Right atrium auricular region (tissue), 2 donors: ENCODE results near the gene FAT2. TPM values are rescaled to one million over a fixed set of nuclear protein-coding genes. Genes with fewer than 3 reads are reported as not detected.

Experiments
- DNase-seq: peaks from one replicate; pipeline ENCODE4 v3.0.0-alpha.2; 2019; ENCODE audit warnings: low spot score
- H3K27ac ChIP-seq, 2 donors: fragments of 200-600 bp; sonication (generic); 1 replicate in 1 of 2; 2 replicates in 1 of 2; pipeline ENCODE4 v1.5.1; 2016 to 2019
- H3K27me3 ChIP-seq, 2 donors: fragments of 200-600 bp; sonication (generic); one replicate each; pipeline versions ENCODE4 v1.5.1 to v1.6.0; 2017 to 2019
- H3K36me3 ChIP-seq: fragments of 200-600 bp; sonication (generic); one replicate; pipeline ENCODE4 v1.5.1; 2016
- H3K4me1 ChIP-seq, 2 donors: fragments of 200-600 bp; sonication (generic); one replicate each; pipeline versions ENCODE4 v1.5.1 to v1.6.0; 2017 to 2019
- H3K4me3 ChIP-seq, 2 donors: fragments of 200-600 bp; sonication (generic); 1 replicate in 1 of 2; 2 replicates in 1 of 2; pipeline ENCODE4 v1.5.1; 2017 to 2019; ENCODE audit warnings: mild to moderate bottlenecking in 1 of 2, moderate library complexity in 1 of 2
- H3K9me3 ChIP-seq, 2 donors: fragments of 200-600 bp; sonication (generic); one replicate each; pipeline ENCODE4 v1.5.1; 2019
- total RNA-seq, 2 donors: library from RNA; depleted of rRNA; stranded (reverse); fragments of >200 nt; gene quantifications; one replicate each; pipeline ENCODE4 v1.1.0, GENCODE V29; 2016
- TF ChIP-seq, protein P1 (sequence below), 2 donors: fragments of 200-600 bp; sonication (generic); IDR thresholded peaks; one replicate each; pipeline ENCODE4 v1.5.1; 2019; ENCODE audit warnings: antibody characterized with exemption in 2 of 2

FAT2 gene
- total RNA-seq, 2 donors from 2014 or later, result not detected

DNA sequence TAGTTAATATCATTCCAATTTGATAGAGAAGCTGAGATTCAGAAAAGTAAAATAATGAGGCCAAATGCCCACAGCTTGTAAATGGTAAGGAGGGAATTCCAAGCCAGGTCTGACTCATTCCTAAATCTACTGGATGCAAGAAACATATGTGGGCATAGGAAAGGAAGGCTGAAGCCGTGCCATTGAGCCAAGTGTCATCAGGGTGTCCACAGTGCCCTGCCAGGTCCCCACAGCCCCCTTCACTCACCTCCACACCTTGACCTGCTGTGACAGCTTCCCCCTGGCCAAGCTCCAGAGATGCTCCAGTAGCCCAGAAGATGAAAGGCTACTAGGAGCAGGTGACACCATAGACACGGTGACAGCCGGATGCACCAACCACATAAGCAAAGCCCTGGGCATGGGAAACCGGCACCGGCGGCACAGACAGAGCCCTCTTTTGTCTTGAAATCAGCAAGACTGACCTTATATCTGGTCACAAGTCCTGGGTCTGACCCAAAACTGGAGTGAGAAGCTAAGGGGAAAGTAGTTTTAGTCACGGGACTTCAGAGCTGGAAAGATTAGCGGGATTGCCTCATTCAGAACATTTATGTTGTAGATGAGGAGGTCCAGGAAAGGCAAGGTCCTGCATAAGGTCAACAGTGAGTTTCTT lies 20.1 kb upstream of the FAT2 start:
- H3K4me3 ChIP-seq, result no peak overlapping the region
- TF ChIP-seq, protein P1, sequence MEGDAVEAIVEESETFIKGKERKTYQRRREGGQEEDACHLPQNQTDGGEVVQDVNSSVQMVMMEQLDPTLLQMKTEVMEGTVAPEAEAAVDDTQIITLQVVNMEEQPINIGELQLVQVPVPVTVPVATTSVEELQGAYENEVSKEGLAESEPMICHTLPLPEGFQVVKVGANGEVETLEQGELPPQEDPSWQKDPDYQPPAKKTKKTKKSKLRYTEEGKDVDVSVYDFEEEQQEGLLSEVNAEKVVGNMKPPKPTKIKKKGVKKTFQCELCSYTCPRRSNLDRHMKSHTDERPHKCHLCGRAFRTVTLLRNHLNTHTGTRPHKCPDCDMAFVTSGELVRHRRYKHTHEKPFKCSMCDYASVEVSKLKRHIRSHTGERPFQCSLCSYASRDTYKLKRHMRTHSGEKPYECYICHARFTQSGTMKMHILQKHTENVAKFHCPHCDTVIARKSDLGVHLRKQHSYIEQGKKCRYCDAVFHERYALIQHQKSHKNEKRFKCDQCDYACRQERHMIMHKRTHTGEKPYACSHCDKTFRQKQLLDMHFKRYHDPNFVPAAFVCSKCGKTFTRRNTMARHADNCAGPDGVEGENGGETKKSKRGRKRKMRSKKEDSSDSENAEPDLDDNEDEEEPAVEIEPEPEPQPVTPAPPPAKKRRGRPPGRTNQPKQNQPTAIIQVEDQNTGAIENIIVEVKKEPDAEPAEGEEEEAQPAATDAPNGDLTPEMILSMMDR (IDR thresholded peaks at IDR 0.05), result no peak
- H3K4me1 ChIP-seq, result no peaks in the 10 kb centered on the region
- H3K9me3 ChIP-seq, result no peaks in the 10 kb centered on the region
- no peak overlapping the region for H3K27ac ChIP-seq
- no peaks in the 10 kb centered on the region for H3K36me3 ChIP-seq
- H3K27me3 ChIP-seq, result no peaks in the 10 kb centered on the region
- DNase-seq, result no peak

DNA sequence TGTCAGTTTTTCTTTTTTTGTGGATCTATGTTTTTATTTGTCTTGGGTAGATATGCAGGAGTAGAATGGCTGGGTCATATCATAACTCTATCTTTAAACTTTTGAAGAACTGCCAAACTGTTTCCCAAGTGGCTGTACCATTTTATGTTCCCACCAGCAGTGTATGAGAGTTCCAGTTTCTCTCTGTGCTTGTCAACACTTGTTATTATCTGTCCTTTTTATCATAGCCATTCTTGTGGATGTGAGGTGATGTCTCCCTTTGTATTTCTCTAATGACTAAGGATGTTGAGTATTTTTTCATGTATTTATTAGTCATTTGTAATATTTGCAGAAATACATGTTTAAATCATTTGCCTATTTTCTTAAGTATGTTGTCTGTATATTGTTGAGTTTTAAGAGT lies 17.4 kb upstream of the FAT2 start:
- Histone ChIP-seq H3K27me3 (no peaks in the 10 kb centered on the region), H3K9me3 (no peaks in the 10 kb centered on the region), H3K4me1 (no peaks in the 10 kb centered on the region), H3K4me3 (no peak overlapping the region), H3K27ac (no peak overlapping the region), H3K36me3 (no peaks in the 10 kb centered on the region)
- TF ChIP-seq, protein P1 (IDR thresholded peaks at IDR 0.05), result no peak
- DNase-seq, result no peak

DNA sequence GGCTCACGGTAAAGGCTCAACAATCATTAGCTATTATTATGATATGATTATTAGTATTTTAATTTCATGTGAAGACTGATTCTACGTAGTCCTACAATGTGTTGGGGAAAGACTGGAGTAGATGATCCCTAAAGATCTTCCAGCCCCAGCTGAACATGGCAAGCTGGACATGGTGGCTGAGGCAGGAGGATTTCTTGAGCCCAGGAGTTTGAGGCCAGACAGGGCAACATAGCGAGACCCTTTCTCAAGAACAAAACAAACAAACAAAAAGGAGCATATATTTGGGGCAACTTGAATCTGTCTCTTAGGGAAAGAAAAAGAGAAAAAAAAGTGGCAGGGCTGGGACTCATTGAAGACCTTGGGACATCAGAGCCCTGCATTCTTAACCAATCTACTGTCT lies 16.2 kb upstream of the FAT2 start:
- DNase-seq, result no peak
- Histone ChIP-seq H3K4me3 (no peak overlapping the region), H3K9me3 (no peaks in the 10 kb centered on the region), H3K36me3 (no peaks in the 10 kb centered on the region), H3K27me3 (no peaks in the 10 kb centered on the region), H3K27ac (no peak overlapping the region), H3K4me1 (no peaks in the 10 kb centered on the region)
- TF ChIP-seq, protein P1 (IDR thresholded peaks at IDR 0.05), result no peak

DNA sequence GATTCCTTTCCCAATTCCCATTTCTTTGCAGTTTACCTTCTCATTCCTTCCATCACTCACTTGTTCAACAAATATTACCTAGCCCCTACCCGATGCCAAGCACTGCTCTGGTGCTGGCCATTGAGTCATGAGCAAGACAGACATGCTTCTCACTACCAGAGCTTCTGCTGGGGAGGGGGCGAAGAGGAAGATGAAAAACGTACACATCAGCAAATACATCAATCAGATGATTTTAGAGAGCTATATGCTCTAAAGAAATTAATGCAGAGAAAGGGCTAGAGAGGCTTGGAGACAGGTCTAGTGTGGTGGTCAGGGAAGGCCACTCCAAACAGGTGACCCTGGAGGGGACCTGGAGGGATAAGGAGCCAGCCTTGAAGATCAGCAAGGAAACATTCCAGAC lies 14.4 kb upstream of the FAT2 start:
- TF ChIP-seq, protein P1 (IDR thresholded peaks at IDR 0.05), result no peak
- Histone ChIP-seq H3K4me3 (no peak overlapping the region), H3K27ac (no peak overlapping the region), H3K27me3 (no peaks in the 10 kb centered on the region), H3K36me3 (no peaks in the 10 kb centered on the region), H3K4me1 (no peaks in the 10 kb centered on the region), H3K9me3 (no peaks in the 10 kb centered on the region)
- no peak for DNase-seq

DNA sequence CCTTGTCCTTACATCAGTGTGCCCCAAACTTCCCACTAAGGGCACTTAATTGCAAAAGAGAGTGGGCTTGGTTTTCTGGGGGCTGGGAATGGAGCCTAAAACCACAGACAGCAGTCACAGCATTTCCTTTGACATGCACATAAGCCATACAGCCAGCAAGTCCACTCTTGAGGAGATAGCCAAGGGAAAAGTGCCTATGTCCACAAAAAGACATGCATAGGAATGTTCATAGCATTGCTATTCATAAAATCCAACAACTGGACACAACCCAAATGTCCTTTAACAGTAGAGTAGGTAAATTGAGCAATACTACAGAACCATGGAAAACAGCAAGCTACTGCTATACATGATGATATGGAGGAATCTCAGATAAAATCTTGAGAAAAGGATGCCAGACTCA lies 11.7 kb upstream of the FAT2 start:
- TF ChIP-seq, protein P1 (IDR thresholded peaks at IDR 0.05), result no peak
- no peak for DNase-seq

DNA sequence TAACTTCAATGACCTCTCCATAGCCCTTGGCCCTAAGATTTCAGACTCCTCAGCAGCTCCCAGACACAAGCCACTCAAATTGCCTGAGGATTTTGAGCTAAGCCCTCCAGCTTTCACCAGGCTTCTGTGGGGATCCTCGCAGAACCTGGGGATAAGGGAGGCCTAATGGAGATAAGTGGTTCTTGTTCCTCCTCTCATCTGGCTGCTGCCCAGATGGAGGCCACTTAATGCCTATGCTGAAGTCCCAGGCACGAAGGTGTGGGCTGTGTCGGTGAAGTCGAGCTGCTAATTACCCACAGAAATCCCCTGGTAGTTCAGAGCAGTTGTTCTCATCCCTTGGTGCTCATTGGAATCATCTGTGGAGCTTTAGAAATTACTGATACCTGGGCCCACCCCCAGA lies 10.3 kb upstream of the FAT2 start:
- Histone ChIP-seq H3K36me3 (no peaks in the 10 kb centered on the region), H3K27ac (no peak overlapping the region), H3K27me3 (no peaks in the 10 kb centered on the region), H3K4me3 (no peak overlapping the region), H3K9me3 (no peaks in the 10 kb centered on the region), H3K4me1 (peaks cover 0 to 10% of the 10 kb centered on the region in 2 donors)
- TF ChIP-seq, protein P1 (IDR thresholded peaks at IDR 0.05), result no peak
- no peak for DNase-seq

More for the DNA sequence above, 11.7 kb upstream of the FAT2 start:
- Histone ChIP-seq H3K36me3 (no peaks in the 10 kb centered on the region), H3K4me3 (no peak overlapping the region), H3K9me3 (no peaks in the 10 kb centered on the region), H3K27ac (no peak overlapping the region), H3K27me3 (no peaks in the 10 kb centered on the region), H3K4me1 (no peaks in the 10 kb centered on the region)
